ENCODE data around the gene TWF2.

DNA sequence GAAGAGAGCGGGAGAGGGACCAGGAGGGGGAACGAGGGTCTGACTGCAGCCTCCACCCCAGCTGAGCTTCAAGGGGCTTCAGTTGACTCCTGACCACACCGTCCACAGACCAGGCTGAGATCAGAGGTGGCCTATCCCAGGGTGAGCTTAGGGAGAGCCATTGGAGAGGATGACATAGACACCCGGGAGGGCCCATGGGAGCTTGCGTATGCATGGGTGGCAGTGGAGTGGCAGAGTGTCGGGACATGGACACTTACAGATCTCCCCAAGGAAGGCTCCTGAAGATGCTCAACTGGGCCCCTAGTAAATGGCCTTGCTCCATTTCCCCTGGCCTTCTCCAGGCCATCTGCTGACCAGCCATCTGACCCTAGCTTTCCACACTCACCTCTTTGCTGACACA, 53.6 kb downstream of the TWF2 start:
- TF ChIP-seq CTCF (IDR thresholded peaks at IDR 0.05) (no peak), POLR2A (IDR thresholded peaks at IDR 0.05) (no peak), EP300 (IDR thresholded peaks at IDR 0.05) (no peak)

Measured in upper lobe of left lung (tissue), 4 donors.